ENCODE results near the gene THRB.

DNA sequence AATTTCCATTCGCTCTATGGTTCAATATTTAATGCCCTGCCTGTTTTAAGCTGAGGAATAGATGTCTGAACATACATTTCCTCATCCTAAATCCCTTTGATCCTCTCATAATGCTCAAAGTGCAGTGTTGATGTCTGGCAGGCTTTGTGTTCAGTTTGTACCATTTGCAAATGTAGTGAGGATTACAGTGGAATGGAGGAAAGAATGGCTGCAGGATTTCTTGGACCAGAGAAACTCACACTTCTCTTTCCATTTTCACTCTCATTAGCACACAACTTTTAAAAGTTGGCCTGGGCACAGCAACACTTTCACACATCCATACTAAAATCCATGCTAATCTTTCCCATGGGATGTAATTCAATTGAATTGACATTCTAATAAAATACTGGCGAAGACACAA lies 28.6 kb upstream of the THRB start:
- TF ChIP-seq, protein P1, sequence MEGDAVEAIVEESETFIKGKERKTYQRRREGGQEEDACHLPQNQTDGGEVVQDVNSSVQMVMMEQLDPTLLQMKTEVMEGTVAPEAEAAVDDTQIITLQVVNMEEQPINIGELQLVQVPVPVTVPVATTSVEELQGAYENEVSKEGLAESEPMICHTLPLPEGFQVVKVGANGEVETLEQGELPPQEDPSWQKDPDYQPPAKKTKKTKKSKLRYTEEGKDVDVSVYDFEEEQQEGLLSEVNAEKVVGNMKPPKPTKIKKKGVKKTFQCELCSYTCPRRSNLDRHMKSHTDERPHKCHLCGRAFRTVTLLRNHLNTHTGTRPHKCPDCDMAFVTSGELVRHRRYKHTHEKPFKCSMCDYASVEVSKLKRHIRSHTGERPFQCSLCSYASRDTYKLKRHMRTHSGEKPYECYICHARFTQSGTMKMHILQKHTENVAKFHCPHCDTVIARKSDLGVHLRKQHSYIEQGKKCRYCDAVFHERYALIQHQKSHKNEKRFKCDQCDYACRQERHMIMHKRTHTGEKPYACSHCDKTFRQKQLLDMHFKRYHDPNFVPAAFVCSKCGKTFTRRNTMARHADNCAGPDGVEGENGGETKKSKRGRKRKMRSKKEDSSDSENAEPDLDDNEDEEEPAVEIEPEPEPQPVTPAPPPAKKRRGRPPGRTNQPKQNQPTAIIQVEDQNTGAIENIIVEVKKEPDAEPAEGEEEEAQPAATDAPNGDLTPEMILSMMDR (IDR thresholded peaks at IDR 0.05) = no peak
- no peak for TF ChIP-seq POLR2A (IDR thresholded peaks at IDR 0.05)

All from heart left ventricle (tissue), 13 donors.